Caki2 (cell line): ENCODE results near the gene RAB39B. TPM values are rescaled to one million over a fixed set of nuclear protein-coding genes. Genes with fewer than 3 reads are reported as not detected.
A peak's percentile ranks its signal among the peaks of the same experiment; 100 is the strongest.

Experiments
- DNase-seq: peaks from one replicate; pipeline ENCODE4 v3.0.0-alpha.2; 2015; ENCODE audit warnings: low read depth
- in situ Hi-C: cut with HindIII; loops from 2 replicates; pipeline ENCODE4 v1.10.0; 2016; ENCODE audit warnings: low sequenced_read_pairs, low pct_unique_long_range_greater_than_20kb, mixed read lengths
- total RNA-seq: library from RNA; depleted of rRNA; stranded (reverse); fragments of >200 nt; shearing (Covaris generic); gene quantifications from 2 replicates; pipeline ENCODE4 v1.2.3, GENCODE V29; 2014; ENCODE audit warnings: low replicate concordance; rRNA removed

RAB39B gene
- total RNA-seq, 1 experiment from 2014 or later, result 0.68 TPM

- in situ Hi-C loops, result no loop called here
- DNase-seq, result no peak
Observed at GRCh38 chrX:155218777-155219176, 45.5 kb downstream of the RAB39B start.

DNA sequence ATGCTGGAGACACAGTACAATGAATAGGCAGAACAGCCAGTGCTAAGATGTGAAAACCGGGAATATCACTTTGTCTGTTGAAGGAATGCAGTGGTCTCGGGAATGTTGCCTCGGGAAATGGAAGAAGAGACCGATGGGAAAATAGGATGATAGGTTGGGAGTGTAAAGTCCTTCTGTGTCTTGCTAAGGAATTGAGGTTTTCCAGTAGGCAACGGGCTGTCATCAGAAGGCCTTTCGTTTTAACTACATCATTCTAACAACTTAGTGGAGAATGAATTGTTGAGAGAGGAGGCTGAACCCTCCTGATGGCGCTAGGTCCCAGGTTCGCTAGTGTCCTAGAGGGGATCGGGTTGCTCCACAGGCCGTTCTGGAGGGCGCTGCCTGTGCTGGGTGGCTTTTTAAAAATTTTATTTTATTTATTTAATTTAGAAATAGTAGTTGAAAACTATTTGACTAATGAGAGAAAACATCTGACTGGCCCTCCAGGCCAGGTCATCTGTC lies 47.3 kb downstream of the RAB39B start:
- DNase-seq, result peak; percentile 38
- in situ Hi-C loops, result no loop called here

- peak; percentile 89 for DNase-seq
- in situ Hi-C loops, result no loop called here
Observed at GRCh38 chrX:155216179-155216939, 47.9 kb downstream of the RAB39B start, which contains the start of gene VBP1. Gene VBP1 (plus strand): TSS chrX:155216460. CDS start chrX:155216483, 23 bp downstream.

DNA sequence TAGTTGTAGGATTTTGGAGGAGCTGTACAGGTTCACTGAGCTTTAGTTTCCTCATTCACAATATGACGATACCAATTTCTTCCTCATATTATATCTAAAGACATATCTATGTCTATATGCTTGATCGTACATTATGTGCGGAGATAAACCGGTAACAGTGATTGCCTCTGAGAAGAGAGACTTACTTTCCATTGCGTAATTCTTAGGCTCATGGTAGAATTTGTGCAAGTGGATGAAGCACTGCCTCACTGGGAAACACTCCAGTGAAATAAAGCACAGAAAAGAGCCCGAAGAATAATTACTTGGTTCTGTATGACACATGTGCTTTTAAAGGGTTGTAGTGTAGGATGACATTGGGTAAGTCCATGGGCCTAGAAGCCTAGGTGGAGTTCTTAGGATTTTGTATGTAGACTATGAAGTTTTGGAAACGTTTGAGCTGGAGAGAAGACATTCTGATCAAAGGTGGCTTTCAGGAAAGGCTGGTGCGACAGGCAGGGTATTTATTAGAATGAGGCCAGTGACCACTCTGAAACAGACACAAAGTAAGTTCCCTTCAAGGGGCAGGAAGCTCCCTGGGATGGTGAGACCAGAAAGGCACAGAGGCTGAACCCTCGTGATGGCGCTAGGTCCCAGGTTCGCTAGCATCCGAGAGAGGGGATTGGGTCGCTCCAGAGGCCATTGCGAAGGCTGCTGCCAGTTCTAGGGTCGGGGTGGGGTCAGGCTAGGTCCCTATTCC lies 48.7 kb downstream of the RAB39B start:
- DNase-seq, result no peak

DNA sequence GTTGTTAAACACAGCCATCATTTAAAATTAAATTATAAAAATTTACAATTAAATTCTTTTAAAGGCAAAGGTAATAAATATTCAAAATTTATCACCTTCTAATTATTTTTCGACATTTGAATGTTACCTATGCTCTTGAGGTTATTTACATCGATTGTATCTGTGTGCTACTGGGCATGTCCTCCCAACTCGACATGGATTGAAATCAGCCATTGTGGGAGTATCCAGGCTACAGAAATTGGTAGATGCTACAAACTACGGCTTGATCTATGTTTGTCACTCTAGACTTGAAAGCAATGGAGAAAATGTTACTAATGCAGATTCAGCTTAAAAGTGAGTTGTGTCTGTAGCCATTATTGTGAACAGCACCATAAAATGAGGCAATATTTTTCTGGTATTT lies 50.6 kb downstream of the RAB39B start:
- no peak for DNase-seq
- in situ Hi-C loops, result no loop called here

More for the DNA sequence above, 48.7 kb downstream of the RAB39B start:
- in situ Hi-C loops, result no loop called here

- in situ Hi-C loops, result no loop called here
- DNase-seq, result no peak
Observed at GRCh38 chrX:155211208-155211607, 53.1 kb downstream of the RAB39B start.

Other genes starting within 250 kb of the RAB39B start
- gene F8, start 241.8 kb downstream of the RAB39B start, total RNA-seq, result 5.2 and 7.1 TPM in 2 replicates
- 57.0 and 80.3 TPM in 2 replicates for gene FUNDC2, start 237.6 kb downstream of the RAB39B start, total RNA-seq
- 38.4 and 43.2 TPM in 2 replicates for gene CMC4, start 193.4 kb downstream of the RAB39B start, total RNA-seq
- 4.7 and 19.2 TPM in 2 replicates for gene MTCP1, start 193.4 kb downstream of the RAB39B start, total RNA-seq
- 3.5 and 9.1 TPM in 2 replicates for gene BRCC3, start 193.0 kb downstream of the RAB39B start, total RNA-seq
- 80.6 and 88.0 TPM in 2 replicates for gene VBP1, start 48.0 kb downstream of the RAB39B start, total RNA-seq
- 0.43 TPM in 1 of 2 replicates, not detected in the other for gene CLIC2, start 70.1 kb upstream of the RAB39B start, total RNA-seq
- not detected in 2 replicates for gene F8A2, start 117.6 kb upstream of the RAB39B start, total RNA-seq
- 0.74 and 5.3 TPM in 2 replicates for gene F8A3, start 194.1 kb upstream of the RAB39B start, total RNA-seq